Measurements from ENCODE around the gene MAML2.

MAML2 gene

DNA sequence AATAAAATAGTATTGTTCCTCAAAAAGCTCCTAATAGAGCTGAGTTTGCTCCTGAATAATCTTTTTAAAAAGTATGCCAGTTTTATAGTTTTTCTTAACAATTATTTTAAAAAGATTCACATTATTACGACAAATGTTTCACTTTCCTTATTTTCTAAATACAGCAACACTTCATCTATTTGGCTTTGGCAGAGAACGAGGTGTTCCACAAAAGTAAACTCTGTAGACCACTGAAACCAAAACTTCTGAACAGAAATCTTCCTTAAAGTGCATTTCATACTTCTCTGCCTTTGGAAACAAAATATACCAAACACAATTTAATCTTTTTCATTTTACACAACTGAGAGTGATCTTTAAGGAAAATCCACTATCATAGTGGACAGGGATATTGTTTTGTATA is 285.5 kb downstream of the MAML2 start:
- FAIRE-seq: no peak

DNA sequence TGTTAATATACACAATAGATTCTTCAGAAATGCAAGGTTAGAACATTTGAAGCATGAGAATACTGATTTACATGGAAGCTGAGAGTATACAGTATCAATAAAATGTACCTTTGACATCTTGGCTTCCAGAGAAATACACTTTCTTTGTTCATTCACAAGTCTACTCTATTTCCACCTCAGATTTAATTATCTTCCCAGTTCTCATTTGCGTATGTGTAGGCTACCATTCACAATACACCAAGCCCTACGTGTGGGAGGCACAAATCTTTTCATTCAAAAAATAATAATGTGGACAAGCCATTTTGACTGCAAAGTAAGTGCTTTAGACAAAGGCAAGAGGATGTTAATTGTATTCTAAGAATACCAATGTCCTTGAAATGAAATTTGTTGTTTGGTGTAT is 286.4 kb downstream of the MAML2 start:
- no peak for FAIRE-seq

DNA sequence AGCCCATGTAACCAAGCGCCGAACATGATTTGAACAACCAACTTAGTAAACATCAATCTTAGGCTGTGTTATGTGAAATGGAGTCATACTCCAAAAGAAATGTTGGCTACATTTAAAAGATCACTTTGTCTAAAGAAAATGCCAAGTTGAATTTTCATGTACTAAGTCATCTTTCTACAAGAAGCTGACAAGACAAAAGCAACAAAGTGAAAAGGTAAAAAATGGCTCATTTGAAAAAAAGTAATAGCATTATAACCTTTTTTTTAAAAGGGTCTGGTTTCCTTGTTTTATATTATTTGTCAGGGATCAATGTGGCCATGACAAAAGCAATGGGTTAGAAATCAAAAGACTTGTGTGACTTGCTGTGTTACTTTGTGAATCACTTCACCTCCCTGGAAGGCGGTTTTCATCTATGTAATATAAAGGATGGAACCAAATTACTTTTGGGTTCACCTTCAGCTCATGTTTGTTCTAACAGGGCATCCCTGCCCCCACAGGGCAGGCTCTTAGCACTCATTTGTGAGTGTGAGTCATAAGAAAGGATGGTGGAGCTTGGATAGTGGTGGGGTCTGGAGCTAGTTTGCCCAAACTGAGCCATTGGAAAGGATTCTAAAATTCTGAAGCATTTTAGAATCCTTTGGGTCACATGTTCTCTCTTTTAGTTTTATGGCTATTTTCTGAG is 287.1 kb downstream of the MAML2 start:
- no peak for FAIRE-seq

DNA sequence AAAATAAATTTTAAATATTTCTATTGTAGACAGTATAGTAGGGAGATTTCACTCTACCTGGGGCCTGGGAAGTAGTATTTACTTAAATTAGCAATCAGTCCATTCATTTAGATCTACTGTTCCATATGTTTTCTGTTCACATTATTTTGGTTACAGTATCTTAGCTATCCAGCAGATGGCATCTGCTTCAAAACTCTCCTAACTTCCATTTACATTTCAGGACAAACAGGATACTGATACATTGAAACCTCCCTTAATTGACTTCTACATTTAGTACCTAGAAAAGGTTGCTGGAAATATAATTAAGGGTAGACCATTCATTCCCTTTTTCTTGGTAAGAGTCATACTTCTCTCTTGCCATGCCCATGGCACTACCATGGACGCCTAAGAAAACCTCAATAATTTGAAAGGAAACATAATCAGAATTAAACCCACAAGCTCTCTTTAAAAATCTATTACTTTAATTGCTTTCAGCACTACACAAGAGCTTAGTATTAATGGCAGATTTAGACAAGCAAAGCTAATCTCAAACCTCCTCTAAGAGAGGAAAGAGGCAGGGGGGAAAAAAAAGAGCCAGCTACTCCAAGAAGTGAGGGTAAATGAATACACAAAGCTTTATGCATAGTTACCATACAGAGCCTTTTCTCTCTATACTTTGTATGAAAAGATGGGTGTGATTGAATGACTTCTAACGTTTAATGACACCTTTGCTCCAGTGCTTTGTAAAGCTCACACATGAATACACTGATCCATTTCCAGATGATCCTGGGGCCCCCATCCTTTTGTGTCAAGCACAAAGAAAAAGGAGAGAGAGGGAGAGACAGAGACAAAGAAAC is 287.9 kb downstream of the MAML2 start:
- peak; percentile 22 for FAIRE-seq

GRCh38 chr11:96052921-96053651 is 289.9 kb downstream of the MAML2 start:
- no peak for FAIRE-seq

DNA sequence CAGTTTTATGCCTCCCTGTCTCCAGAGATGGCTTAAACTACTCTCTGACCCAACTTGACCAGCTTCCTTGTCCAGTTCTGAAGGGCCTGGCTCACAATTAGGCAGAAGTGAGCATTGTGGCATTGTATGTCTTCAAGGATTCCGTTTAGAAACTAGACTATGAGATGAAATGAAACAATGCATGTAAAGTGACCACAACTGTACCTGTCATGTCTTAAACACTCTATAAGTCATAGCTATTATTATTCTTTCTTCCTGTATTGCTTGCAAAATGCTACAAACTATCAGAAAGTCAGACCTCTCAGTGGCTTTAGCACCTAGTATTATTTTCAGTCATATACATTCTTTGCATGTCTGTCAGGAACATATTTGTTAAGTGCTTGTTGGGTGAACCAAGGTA is 291.2 kb downstream of the MAML2 start:
- FAIRE-seq: no peak

GRCh38 chr11:96050435-96051182 is 292.4 kb downstream of the MAML2 start:
- no peak for FAIRE-seq

DNA sequence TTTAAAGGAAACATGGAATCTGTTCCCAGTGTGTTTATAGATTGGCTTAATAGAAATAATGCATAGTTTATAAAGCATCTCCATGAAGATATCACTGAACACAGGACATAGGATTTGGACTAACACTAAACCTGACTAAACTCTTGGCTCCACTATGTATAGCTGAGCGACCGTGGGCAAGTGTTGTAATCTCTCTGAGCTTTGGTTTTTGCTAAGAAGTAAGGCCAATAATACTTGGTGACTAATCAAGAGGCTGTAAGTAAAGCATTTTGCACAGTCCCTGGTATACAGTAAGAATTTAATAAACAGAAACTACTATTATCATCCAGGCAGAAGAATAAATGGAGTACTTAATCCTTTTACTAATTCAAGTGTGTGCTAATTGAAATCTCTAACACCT is 293.6 kb downstream of the MAML2 start:
- FAIRE-seq: no peak

GRCh38 chr11:96045622-96046456 is 297.2 kb downstream of the MAML2 start:
- FAIRE-seq: no peak

- FAIRE-seq: no peak
Measured at GRCh38 chr11:96044747-96045146, 298.2 kb downstream of the MAML2 start.

DNA sequence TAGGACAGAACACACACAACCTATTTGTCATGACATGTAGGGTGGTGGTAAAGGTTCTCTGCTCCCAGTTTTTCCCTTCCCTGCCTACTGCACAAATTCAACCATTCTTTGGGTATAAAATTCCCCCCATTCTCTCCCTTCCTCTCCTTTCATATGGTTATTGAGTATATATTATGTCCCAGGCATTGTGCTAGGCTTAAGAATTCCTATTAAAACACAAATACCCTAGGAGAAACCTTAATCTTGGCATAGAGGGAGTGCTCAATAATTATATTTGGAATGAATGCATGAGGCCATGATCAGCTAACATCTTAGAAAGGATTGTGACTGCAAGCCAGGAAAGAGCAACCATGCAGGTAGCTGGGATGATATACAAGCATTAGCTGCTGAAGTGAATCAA is 298.7 kb downstream of the MAML2 start:
- FAIRE-seq: no peak

GRCh38 chr11:96043291-96043690 is 299.7 kb downstream of the MAML2 start:
- FAIRE-seq: no peak

- no peak for FAIRE-seq
Measured at GRCh38 chr11:96038046-96038445, 304.9 kb downstream of the MAML2 start.

DNA sequence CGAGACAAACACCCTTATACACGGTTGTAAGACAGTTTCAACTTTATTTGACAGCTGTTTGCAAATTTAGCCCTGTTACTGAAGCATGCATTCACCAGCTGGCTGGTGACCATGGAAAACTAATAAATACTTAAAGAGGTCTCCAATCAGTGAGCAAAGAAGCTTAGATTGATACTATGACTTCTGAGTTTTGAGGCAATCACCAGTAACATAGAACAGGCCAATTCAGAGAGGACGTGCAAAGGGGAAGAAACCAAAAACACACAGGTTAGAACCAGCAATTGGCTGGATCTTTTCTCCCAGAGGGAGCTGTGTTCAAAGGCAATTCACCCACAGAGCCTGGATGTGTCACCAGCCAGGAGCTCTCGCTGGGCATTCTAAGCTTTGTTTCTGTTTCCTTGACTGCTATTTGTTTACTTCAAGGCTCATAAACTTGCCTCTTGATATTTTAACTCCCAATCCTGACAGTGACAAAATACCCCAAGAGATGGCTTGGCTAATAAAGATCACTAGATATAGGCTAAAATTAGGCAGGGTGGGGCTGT is 305.5 kb downstream of the MAML2 start:
- no peak for FAIRE-seq

DNA sequence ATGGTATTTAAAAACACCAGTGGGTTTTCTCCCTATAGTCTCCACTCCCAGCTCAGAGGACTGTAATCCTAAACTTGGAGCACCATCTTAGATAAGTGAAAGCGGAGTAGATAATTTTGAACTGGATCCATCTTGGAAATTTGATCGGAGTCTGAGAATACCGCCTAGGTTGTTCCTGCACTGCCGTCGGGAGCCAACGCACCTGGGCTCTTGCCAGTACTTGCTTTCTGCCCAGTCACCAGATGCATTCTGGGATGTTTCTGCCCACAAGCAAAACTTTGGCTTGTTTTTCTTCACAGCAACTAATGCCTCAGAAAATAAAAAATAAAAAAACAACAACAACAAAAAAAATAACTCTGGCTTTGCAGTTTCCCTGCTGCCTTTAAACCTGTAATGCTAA is 306.1 kb downstream of the MAML2 start:
- FAIRE-seq: no peak

DNA sequence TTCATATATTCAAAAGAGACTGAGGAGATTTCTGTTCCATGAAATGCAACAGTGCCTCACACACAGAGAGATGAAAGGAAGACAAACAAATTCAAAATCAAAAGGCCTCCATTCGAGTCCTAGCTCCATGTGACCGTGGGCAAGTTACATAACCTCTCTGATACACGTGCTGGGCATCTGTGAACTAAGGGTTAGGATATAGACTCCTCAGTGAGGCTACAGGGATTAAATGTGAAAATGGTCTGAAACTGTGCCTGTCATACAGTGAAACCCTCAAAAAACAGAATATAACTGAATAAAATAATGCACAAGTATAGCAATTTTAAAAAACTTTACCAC is 307.3 kb downstream of the MAML2 start:
- FAIRE-seq: no peak

DNA sequence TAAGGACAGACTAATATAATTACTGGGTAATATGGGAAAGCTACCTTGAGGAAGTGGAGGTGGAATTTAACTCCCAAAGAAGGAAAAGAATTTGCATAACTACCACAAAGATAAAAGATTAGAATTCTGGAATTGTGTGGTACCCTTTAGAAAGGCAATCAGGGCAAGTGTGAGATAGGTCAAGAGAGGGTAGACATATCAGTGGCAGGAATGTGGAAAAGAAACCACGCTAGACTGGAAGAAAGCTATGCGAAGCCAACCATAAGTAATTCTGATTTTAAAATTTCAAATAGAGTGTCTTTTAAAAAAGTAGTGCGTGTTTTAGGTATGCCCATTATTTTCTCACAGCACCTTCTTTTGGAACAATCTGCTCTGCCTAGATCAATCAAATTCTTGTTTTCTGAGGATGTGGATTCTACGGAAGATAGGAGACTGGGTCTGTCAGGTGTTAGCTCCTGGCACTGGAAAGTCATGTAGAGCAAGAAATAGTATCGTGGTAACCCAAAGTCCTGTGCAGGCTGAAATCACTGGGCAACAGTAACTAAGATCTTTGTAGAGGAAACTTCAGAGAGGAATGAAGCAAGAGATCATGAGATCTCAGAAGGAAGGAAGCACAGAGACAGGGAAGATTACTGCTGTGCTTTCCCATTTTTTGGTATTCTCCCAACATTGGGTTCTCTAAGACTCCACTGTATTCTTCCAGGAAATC is 307.8 kb downstream of the MAML2 start:
- no peak for FAIRE-seq

DNA sequence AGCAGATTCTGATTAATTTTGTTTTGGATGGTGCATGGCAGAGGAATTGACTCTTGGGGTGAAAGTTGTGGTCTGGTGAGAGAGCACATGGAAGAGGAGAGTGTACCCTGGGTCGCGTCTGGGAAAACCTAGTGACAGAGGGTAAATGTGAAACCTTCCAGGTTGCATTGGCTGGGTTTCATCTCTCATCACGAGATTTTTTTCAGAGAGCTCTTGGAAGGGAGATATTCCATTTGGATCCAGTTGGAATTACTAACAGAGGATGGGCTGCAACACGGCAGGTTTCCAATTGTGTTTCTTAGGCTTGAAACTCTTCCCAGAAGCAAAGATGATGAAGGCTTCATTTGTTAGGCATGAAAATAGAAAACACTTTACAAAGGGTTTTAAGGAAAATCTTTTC is 309.4 kb downstream of the MAML2 start:
- no peak for FAIRE-seq

DNA sequence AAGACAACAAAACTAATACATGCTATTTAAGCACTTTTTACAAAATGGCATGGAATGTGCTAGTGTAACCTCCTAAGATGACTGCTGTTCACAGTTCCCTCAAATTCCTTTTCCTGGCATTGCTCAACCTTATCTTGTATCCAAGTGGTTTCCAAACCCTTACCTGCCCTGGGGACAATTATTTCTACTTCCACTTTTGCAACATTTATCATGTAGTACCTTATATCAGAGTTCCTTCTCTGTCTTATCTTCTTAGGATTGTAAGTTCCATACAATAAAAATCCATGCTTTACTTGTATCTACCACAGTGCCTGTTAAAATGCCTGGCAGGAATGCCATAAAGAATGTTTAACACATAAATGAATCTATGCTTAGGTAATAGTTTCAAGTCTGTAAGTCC is 309.9 kb downstream of the MAML2 start:
- FAIRE-seq: no peak

- no peak for FAIRE-seq
Measured at GRCh38 chr11:96028746-96029145, 314.2 kb downstream of the MAML2 start.

GRCh38 chr11:96027021-96027420 is 316.0 kb downstream of the MAML2 start:
- FAIRE-seq: no peak

Data from TTC549 (cell line).